ENCODE results near the gene FRMPD4.

FRMPD4 gene

GRCh38 chrX:12360383-12360782 is 222.1 kb downstream of the FRMPD4 start:
- TF ChIP-seq EZH2phosphoT487 (IDR thresholded peaks at IDR 0.05; ENCODE audit: low read length): no peak
- TF ChIP-seq CTCF (IDR thresholded peaks at IDR 0.05; ENCODE audit: low read length): no peak
- TF ChIP-seq EZH2 (optimal IDR thresholded peaks at IDR 0.05; ENCODE audit: low read depth, low read length): no peak
- H3K27me3 ChIP-seq (replicated peaks; ENCODE audit: insufficient read depth, low read length): no peaks in the 10 kb centered on the region
- DNase-seq: no peak

DNA sequence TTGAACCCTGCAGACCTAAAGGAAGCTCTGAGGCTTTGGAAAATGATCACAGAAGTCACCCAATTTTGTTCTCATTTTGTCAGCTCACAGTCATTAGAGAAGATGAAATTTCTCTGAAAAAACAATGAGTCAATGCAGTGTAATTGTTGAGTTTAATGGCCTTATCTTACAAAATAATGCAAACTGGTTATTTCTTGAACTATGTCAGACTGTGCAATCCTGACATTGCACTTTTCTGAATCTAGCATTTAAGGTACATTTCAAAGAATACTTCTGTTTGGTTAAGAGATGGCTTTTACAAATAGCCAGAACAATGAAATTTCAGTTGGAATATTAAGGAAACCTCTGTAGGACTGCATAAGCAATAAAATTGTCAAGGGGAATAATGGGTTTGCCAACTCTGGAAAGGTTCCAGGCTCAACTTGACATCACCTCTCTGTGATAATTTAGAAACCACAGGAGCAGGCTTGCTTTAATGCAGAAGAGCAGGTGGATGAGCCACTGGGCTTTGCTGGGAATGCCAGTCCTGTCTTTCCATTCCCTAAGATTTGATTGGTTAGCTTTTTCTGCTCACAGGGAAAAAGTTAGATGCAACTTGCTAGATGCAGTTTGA is 222.8 kb downstream of the FRMPD4 start:
- Histone ChIP-seq H3K9ac (ENCODE audit: low read length) (no peak overlapping the region), H3K79me2 (ENCODE audit: low read length) (no peaks in the 10 kb centered on the region), H3K9me3 (replicated peaks; ENCODE audit: insufficient read depth, low read length) (no peaks in the 10 kb centered on the region), H3K4me2 (ENCODE audit: low read depth, low read length) (no peak overlapping the region), H3K4me1 (ENCODE audit: low read length) (no peaks in the 10 kb centered on the region), H3K27me3 (replicated peaks; ENCODE audit: insufficient read depth, low read length) (no peaks in the 10 kb centered on the region), H4K20me1 (ENCODE audit: insufficient read depth, low read length) (no peaks in the 10 kb centered on the region), H3K27ac (ENCODE audit: low read length) (no peak overlapping the region), H3K9me2 (replicated peaks; ENCODE audit: insufficient read depth, low read length) (no peaks in the 10 kb centered on the region), H3K4me3 (ENCODE audit: low read length) (no peak overlapping the region), H2AFZ (ENCODE audit: low read length) (no peak overlapping the region), H3F3A (ENCODE audit: insufficient read depth, low read length) (no peaks in the 10 kb centered on the region), H3K36me3 (replicated peaks; ENCODE audit: insufficient read depth, low read length) (no peaks in the 10 kb centered on the region)
- DNase-seq: no peak
- TF ChIP-seq EZH2 (optimal IDR thresholded peaks at IDR 0.05; ENCODE audit: low read depth, low read length) (no peak), CTCF (IDR thresholded peaks at IDR 0.05; ENCODE audit: low read length) (no peak), EZH2phosphoT487 (IDR thresholded peaks at IDR 0.05; ENCODE audit: low read length) (no peak)

More at GRCh38 chrX:12360383-12360782, 222.1 kb downstream of the FRMPD4 start:
- Histone ChIP-seq H3K27ac (ENCODE audit: low read length) (no peak overlapping the region), H4K20me1 (ENCODE audit: insufficient read depth, low read length) (no peaks in the 10 kb centered on the region), H2AFZ (ENCODE audit: low read length) (no peak overlapping the region), H3K9me3 (replicated peaks; ENCODE audit: insufficient read depth, low read length) (no peaks in the 10 kb centered on the region), H3K9ac (ENCODE audit: low read length) (no peak overlapping the region), H3K79me2 (ENCODE audit: low read length) (no peaks in the 10 kb centered on the region), H3K4me2 (ENCODE audit: low read depth, low read length) (no peak overlapping the region), H3K4me1 (ENCODE audit: low read length) (no peaks in the 10 kb centered on the region), H3F3A (ENCODE audit: insufficient read depth, low read length) (no peaks in the 10 kb centered on the region), H3K36me3 (replicated peaks; ENCODE audit: insufficient read depth, low read length) (no peaks in the 10 kb centered on the region), H3K4me3 (ENCODE audit: low read length) (no peak overlapping the region), H3K9me2 (replicated peaks; ENCODE audit: insufficient read depth, low read length) (no peaks in the 10 kb centered on the region)

GRCh38 chrX:12363216-12363615 is 224.9 kb downstream of the FRMPD4 start:
- TF ChIP-seq CTCF (IDR thresholded peaks at IDR 0.05; ENCODE audit: low read length) (no peak), EZH2 (optimal IDR thresholded peaks at IDR 0.05; ENCODE audit: low read depth, low read length) (no peak), EZH2phosphoT487 (IDR thresholded peaks at IDR 0.05; ENCODE audit: low read length) (no peak)
- DNase-seq: no peak
- no peaks in the 10 kb centered on the region for H3K9me3 ChIP-seq (replicated peaks; ENCODE audit: insufficient read depth, low read length)
- no peaks in the 10 kb centered on the region for H3K9me2 ChIP-seq (replicated peaks; ENCODE audit: insufficient read depth, low read length)
- H3K4me1 ChIP-seq (ENCODE audit: low read length): no peaks in the 10 kb centered on the region
- no peaks in the 10 kb centered on the region for H3K79me2 ChIP-seq (ENCODE audit: low read length)
- H3F3A ChIP-seq (ENCODE audit: insufficient read depth, low read length): no peaks in the 10 kb centered on the region
- no peaks in the 10 kb centered on the region for H3K36me3 ChIP-seq (replicated peaks; ENCODE audit: insufficient read depth, low read length)
- H3K4me2 ChIP-seq (ENCODE audit: low read depth, low read length): no peak overlapping the region
- H3K27ac ChIP-seq (ENCODE audit: low read length): no peak overlapping the region
- H4K20me1 ChIP-seq (ENCODE audit: insufficient read depth, low read length): no peaks in the 10 kb centered on the region
- H2AFZ ChIP-seq (ENCODE audit: low read length): no peak overlapping the region
- H3K27me3 ChIP-seq (replicated peaks; ENCODE audit: insufficient read depth, low read length): no peaks in the 10 kb centered on the region
- H3K9ac ChIP-seq (ENCODE audit: low read length): no peak overlapping the region
- no peak overlapping the region for H3K4me3 ChIP-seq (ENCODE audit: low read length)
